Upper lobe of right lung (tissue), 1 donor: ENCODE measurements around the gene HLA-DMB. TPM values are rescaled to one million over a fixed set of nuclear protein-coding genes. Genes with fewer than 3 reads are reported as not detected.

Experiments
- ATAC-seq: fragments of 200-7000 bp; cut with Tn5 transposase; one replicate; pipeline ENCODE4 v1.9.1; 2020; ENCODE audit warnings: mild to moderate bottlenecking, moderate library complexity
- DNase-seq: peaks from one replicate; pipeline ENCODE4 v3.0.0-alpha.2; 2020
- H3K27ac ChIP-seq: fragments of 200-600 bp; one replicate; pipeline ENCODE4 v1.8.0; 2022
- H3K27me3 ChIP-seq: fragments of 200-600 bp; one replicate; pipeline ENCODE4 v1.8.0; 2022; ENCODE audit warnings: mild to moderate bottlenecking
- H3K36me3 ChIP-seq: fragments of 200-600 bp; one replicate; pipeline ENCODE4 v1.8.0; 2022
- H3K4me1 ChIP-seq: fragments of 200-600 bp; one replicate; pipeline ENCODE4 v1.8.0; 2022
- H3K4me3 ChIP-seq: fragments of 200-600 bp; one replicate; pipeline ENCODE4 v1.8.0; 2022; ENCODE audit warnings: mild to moderate bottlenecking
- H3K9me3 ChIP-seq: fragments of 200-600 bp; one replicate; pipeline ENCODE4 v1.8.0; 2022
- CTCF ChIP-seq: fragments of 200-600 bp; IDR thresholded peaks from one replicate; pipeline ENCODE4 v1.8.0; 2022; ENCODE audit warnings: antibody characterized with exemption
- intact Hi-C: fragments of 100-400 bp; cut with DNase I; formaldehyde crosslinking; loops from one replicate; pipeline ENCODE4 v1.11.0; 2022
- total RNA-seq: library from RNA; stranded (reverse); fragmentation: NEBNext Ultra II Directional; extraction: Animal tissue kit (Norgen Biotek cat#: 25700); gene quantifications from one replicate; pipeline ENCODE4 v1.2.1, GENCODE V29; 2021
- donor health status: DM: no; HTN: yes; CAD: no; lungs with severe emphysema.

The HLA-DMB gene
- total RNA-seq, 1 donor from 2014 or later, result 140 TPM

- ATAC-seq (no peak), DNase-seq (no peak)
- peaks cover 14% of the 10 kb centered on the region for H3K4me1 ChIP-seq
- H3K27ac ChIP-seq, result no peak overlapping the region
- H3K9me3 ChIP-seq, result no peaks in the 10 kb centered on the region
- no peak overlapping the region for H3K4me3 ChIP-seq
- no peaks in the 10 kb centered on the region for H3K27me3 ChIP-seq
- peaks cover 43% of the 10 kb centered on the region for H3K36me3 ChIP-seq
- TF ChIP-seq CTCF, result no peak
- intact Hi-C loops, result no loop called here
Observed at GRCh38 chr6:32982702-32983492, 42.1 kb upstream of the HLA-DMB start.

- DNase-seq (no peak), ATAC-seq (peak; percentile 7)
- Histone ChIP-seq H3K4me3 (no peak overlapping the region), H3K27ac (no peak overlapping the region), H3K9me3 (no peaks in the 10 kb centered on the region), H3K36me3 (peaks cover 50% of the 10 kb centered on the region), H3K4me1 (peaks cover 21% of the 10 kb centered on the region), H3K27me3 (no peaks in the 10 kb centered on the region)
- intact Hi-C loops, result no loop called here
- TF ChIP-seq CTCF, result no peak
Observed at GRCh38 chr6:32982084-32982701, 41.4 kb upstream of the HLA-DMB start.

GRCh38 chr6:32980488-32981038 is 39.7 kb upstream of the HLA-DMB start:
- no peaks in the 10 kb centered on the region for H3K27me3 ChIP-seq
- peaks cover 37% of the 10 kb centered on the region for H3K4me1 ChIP-seq
- intact Hi-C loops, result no loop called here
- peaks cover 66% of the 10 kb centered on the region for H3K36me3 ChIP-seq
- ATAC-seq (no peak), DNase-seq (no peak)
- no peaks in the 10 kb centered on the region for H3K9me3 ChIP-seq
- H3K27ac ChIP-seq, result no peak overlapping the region
- H3K4me3 ChIP-seq, result no peak overlapping the region
- no peak for TF ChIP-seq CTCF

- peaks cover 41% of the 10 kb centered on the region for H3K4me1 ChIP-seq
- ATAC-seq (no peak), DNase-seq (no peak)
- H3K27me3 ChIP-seq, result no peaks in the 10 kb centered on the region
- intact Hi-C loops, result loop anchor here (5.0 kb wide), 1 partner anchor 43 kb away; no protein-coding TSS in a partner anchor
- H3K9me3 ChIP-seq, result no peaks in the 10 kb centered on the region
- peaks cover 73% of the 10 kb centered on the region for H3K36me3 ChIP-seq
- no peak overlapping the region for H3K4me3 ChIP-seq
- no peak overlapping the region for H3K27ac ChIP-seq
- TF ChIP-seq CTCF, result no peak
Observed at GRCh38 chr6:32979720-32980487, 39.1 kb upstream of the HLA-DMB start.

GRCh38 chr6:32977953-32978324 is 37.1 kb upstream of the HLA-DMB start:
- TF ChIP-seq CTCF, result no peak
- peaks cover 46% of the 10 kb centered on the region for H3K4me1 ChIP-seq
- ATAC-seq (no peak), DNase-seq (no peak)
- intact Hi-C loops, result loop anchor here (5.0 kb wide), 1 partner anchor 41 kb away; no protein-coding TSS in a partner anchor
- H3K9me3 ChIP-seq, result no peaks in the 10 kb centered on the region
- H3K36me3 ChIP-seq, result peaks cover 86% of the 10 kb centered on the region
- no peaks in the 10 kb centered on the region for H3K27me3 ChIP-seq
- H3K4me3 ChIP-seq, result no peak overlapping the region
- H3K27ac ChIP-seq, result no peak overlapping the region
